Cerebellar nuclear complex (tissue), 1 donor: ENCODE results near the gene RHPN2.
"Not testable (repeated sequence)": the region's sequence is repeated elsewhere in the genome, so short reads cannot be mapped to it uniquely, and the experiment has no call there.

Experiments
- DNase-seq, 2 experiments: peaks; one replicate each; lab custom pipeline; 2025; lab: John Stamatoyannopoulos, UW

RHPN2 gene

DNA sequence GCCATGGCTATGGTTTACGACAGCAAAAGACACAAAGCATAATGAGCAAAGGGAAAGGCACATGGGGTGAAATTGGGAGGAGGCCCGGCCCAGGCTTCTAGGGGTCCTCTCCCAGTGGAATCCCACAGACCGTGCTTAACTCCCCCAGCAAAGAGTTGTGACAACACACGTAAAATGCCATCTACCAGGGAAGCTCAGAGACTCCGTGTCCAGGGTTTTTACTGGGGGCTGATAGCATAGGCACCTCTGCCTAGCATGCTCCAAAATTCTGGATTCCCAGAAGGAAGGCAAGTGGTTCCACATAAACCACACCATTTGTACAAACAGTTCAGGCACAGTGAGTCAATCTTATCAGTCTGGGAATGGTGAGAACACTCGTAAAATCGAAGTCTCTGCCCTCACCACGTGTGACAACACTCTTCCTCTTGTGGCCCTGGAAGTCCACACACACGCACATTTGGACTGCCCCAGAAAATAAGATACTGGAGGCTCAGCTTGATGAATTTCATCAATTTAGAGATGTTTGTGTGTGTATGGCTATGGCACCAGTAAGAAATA lies 34.9 kb downstream of the RHPN2 start:
- DNase-seq, result no peak

DNA sequence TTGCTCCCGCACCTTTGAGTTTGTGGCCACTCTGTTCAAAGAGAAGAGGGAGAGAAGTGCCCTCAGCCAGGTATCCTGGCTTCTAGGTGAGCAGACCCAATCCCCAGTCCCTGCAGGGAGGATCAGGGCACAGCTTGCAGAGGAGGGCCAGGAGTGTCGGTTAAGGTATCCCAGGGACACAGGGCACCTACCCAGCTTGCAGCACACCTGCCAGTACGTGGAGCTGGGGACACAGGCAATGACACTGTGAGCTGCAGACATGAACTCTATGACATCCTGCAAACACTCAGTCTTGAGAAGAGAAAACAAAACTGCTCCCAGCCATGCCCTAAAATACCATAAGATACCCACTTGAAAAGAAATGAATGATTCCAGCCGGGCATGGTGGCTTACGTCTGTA lies 38.1 kb downstream of the RHPN2 start:
- DNase-seq, result not testable (repeated sequence)

DNA sequence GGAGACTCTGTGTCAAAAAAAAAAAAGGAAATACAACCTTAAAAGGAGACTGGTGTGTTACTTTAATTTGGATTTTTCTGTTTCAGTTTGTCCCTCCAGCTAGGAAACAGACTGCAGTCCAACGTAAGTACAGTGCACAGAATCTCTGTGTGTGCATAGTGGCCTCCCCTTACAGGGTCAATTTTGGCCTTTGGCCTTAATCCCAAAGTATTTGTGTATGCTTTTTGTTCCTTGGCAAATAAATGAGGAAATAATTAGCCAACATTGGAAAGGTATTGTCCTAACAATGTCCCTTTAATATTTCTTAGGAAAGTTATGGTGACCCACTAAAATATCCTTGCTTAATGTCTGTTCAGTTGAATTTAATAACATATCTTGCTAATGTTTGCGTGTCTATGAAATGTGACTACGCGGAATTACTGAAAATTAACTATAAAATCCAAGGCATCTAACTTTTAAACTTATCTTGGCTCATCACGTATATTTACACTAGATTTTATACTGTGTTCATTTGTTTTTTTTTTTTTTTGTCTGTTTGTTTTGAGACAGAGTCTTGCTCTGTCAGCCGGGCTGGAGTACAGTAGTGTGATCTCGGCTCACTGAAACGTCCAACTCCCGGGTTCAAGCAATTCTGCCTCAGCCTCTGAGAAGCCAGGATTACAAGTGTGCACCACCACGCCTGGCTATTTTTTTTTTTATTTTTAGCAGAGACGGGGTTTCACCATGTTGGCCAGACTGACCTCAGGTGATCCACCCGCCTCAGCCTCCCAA lies 39.0 kb downstream of the RHPN2 start:
- not testable (repeated sequence) for DNase-seq

GRCh38 chr19:33024398-33024797 lies 40.3 kb downstream of the RHPN2 start:
- no peak for DNase-seq

DNA sequence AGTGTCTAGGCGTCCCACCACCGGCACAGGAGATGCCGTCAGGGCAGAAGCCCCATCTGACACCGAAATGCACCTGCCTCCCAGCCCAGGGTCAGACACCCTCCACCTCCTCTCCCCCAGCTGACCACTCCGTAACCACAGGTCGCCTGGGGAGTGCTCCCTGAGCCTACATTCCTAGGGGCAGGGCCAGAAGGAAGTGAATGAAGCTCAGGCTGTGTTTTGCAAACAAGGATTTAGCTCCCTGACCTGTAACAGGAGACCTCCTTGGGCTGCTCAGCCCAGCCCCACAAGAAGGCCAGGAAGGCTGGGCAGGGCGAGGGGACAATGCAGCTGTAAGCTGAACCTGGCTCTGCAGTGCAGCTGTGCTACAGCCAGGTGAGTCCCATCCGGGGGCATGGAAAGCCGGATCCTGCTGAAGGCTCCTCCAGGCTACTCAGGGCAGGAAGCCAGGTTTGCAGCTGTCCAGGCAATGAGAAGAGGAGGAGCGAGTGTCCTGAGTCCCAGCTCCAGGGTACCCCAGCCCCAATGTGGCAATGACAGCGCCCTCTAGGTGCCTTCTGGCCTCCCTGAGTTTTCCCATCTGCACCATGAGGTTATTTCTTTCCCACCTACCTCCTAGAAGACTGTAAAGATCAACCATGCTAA lies 42.1 kb downstream of the RHPN2 start:
- DNase-seq, result no peak

DNA sequence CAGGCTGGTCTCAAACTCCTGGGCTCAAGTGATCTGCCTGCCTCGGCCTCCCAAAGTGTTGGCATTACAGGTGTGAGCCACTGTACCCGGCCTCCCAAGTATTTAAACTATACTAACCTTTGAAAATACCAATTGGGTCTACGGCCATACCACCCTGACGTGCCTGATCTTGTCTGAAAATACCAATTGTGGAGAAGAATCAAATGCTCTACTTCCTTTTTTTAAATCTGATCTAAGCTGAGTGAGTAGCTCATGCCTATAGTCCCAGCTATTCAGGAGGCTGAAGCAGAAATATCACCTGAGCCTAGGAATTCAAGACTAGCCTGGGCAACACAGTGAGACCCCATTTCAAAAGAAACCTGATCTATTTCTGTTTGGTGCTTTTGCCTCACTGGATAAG lies 53.8 kb downstream of the RHPN2 start:
- not testable (repeated sequence) for DNase-seq

- no peak for DNase-seq
Measured at GRCh38 chr19:33008738-33009137, 56.0 kb downstream of the RHPN2 start.

- no peak for DNase-seq
Measured at GRCh38 chr19:33005440-33005839, 59.2 kb downstream of the RHPN2 start.

DNA sequence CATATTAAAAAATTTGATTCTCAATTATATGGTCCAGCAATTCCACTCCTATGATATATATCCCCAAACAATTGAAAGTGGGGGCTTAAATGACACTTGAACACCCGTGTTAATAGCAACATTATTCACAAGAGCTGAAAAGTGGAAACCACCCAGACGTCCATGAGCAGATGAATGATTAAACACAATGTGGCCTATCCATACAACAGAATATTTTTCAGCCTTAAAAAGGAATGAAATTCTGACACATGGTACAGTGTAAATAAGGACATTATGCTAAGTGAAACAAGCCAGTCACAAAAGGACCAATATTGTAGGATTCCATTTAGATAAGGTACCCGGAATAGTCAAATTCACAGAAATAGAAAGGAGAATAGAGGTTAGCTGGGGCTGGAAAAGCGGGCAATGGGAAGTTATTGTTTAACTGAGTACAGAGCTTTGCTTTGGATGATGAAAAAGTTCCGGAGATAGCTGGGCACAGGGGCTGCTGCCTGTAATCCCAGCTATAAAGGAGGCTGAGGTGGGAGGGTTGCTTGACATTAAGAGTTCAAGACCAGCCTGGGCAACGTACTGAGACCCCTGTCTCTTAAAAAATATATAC lies 61.2 kb downstream of the RHPN2 start:
- not testable (repeated sequence) for DNase-seq

DNA sequence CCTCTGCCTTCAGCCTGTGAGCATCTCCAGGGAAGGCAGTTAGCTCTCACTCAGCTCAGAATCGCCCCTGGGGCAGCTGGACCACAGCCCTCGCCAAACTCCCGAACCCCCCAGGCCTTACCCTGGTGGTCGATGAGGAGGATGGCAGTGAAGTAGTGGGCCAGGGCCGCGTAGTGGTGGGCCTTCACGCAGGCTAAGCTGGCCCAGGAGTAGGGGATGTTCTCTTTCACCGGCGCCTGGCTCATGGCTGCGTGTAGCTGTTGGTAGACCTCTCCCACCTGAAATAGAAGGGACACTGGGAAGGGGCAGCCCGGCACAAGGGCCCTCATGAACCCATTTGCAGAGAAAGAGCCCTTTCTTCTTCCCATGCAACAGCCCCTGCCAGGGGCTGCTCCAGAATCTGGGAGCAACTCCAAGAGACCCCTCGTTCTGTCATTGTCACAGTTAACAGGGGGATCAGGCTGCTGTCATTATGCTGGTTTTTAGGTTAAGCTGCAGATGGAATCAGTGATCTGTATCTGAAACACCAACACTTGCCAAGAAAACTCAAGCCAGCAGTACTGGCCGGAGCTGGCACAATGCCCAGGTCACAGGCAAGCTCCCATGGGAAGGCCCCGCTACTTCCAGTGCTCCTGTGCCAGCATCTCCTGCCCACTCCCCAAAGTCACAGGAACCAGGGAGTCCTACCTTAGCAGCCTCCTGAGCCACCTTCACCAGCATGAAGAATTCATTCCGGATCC lies 62.4 kb downstream of the RHPN2 start:
- DNase-seq, result not testable (repeated sequence)

- no peak for DNase-seq
Measured at GRCh38 chr19:33000910-33001309, 63.8 kb downstream of the RHPN2 start.

DNA sequence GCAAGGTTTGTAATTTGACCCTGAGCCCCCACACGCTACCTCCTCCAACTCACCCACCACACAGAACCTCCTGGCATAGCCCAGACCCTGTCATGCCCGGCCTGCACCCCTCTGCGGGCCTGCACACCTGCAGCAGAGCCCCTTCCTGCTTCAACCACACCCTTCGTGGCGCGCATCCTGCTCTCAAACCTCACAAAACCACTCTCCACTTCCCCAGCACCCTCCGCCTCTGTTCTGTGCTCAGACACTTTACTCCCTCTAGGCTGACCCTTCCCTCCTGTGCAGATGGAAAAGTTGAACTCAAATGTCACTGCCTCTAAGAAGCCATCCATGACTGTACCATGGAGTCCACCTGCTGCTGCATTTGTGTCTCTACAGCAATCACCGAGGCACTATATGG lies 64.2 kb downstream of the RHPN2 start:
- no peak for DNase-seq

DNA sequence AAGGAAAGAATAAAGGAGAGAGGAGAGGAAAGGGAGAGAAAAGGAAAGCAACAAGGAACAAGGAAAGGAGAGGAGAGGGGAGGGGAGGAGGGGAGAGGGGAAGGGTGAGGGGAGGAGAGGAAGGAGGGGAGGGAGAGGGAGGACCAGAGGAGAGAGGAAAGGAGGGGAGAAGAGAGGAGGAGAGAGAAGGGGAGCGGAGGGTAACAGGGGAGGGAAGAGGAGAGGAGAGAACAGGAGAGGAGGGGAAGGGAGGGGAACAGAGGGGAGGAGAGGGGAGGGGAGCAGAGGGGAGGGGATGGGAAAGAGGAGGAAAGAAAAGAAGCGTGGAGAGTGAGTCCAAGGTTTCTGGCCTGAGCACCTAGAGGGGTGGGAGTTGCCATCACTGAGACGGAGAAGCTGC lies 66.0 kb downstream of the RHPN2 start:
- DNase-seq, result no peak

GRCh38 chr19:32997716-32998355 lies 66.9 kb downstream of the RHPN2 start:
- DNase-seq, result no peak

DNA sequence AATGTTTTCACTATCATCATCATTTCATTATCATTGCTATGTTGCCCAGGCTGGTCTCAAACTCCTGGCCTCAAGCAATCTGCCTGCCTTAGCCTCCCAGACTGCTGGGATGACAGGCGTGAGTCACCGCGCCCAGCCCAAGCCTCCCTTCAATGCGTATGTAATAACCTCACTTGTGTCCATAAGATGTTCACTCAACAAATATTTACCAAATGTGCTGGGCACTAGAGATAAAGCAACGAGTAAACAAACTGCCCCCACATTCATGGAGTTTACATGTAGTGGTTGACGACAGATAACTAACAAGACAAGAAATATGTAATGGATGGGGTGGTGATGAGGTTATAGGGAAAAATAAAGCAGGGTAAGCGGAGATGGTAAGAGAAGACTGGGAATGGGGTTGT lies 67.6 kb downstream of the RHPN2 start:
- DNase-seq, result not testable (repeated sequence)

GRCh38 chr19:32995966-32996365 lies 68.7 kb downstream of the RHPN2 start:
- not testable (repeated sequence) for DNase-seq

DNA sequence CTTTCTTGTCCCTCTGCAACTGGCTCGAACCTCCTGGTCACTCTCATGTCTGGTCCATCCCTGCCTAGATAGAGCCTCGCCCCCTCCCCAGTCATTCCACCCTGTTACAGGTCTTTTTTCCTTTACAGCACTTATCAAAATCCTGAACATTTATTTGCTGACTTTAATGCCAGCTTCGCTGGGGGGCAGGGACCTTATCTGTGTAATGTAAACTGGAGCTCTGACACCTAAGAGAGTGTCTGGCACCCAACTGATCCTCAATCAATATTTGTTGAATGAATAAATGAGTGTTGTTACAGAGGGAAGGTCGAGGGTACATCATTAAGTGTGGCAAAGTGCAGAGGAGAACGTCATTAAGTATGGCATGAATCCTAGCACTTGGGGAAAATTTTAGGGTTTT lies 76.0 kb downstream of the RHPN2 start:
- no peak for DNase-seq

DNA sequence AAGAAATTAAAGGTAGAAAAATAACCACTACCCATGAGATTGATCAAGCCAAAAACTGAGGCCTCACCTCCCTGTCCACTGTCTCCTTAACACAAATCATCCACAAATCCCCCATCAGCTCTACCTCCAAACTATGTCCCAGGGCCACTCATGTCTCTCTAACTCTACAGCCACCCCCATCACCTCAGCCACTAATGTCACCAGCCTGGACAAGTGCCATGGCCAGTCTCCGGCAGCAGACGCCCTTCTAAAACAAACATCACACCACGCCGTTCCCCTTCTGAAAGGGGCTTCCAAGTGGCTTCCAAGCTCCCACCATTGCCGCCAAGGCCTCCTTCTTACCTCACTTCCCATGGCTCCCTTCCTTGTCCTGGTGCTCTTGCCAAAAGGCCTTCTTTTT lies 76.4 kb downstream of the RHPN2 start:
- DNase-seq, result not testable (repeated sequence)

- DNase-seq, result not testable (repeated sequence)
Measured at GRCh38 chr19:32982488-32982887, 82.2 kb downstream of the RHPN2 start.

DNA sequence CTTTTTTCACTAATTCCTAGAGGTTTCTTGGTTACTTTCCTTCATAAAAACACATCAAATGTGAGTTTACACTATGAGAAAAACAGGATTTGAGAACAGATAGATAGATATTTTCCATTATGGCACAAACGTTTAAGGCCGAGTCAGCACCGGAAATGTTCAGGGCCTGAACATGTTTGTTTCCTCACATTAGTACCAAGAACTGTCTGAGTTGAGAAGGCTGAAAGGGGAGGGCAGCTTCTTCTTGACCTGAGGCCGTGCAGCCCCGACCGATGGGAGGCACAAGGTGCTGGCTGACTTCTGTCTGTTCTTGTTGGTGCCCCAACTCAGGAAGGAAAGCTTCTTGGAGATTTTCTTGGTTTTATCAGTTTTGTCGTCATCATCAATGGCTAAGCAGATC lies 84.9 kb downstream of the RHPN2 start:
- not testable (repeated sequence) for DNase-seq

- not testable (repeated sequence) for DNase-seq
Measured at GRCh38 chr19:32977813-32978212, 86.9 kb downstream of the RHPN2 start.

DNA sequence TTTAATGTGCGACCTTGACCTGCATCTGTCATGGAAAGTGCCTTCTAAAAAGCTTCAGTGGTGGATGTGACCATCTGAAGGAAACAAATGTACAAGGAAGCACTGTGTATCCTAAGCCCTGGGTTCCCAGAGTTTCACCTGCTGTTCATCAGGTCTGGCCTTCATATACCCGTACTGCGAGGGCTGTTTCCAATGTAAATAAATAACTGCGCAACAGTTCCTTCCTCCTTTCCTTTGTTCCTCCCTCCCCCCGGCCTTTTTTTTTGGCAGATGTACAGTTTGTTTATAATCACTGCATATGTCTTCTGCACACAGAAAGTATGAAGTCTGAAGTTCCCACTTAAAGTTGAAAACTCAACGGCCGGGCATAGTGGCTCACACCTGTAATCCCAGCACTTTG lies 87.4 kb downstream of the RHPN2 start:
- no peak for DNase-seq
